K562 treated with DMSO at 1 percent for 4 hours (cell line): Measurements from ENCODE around the gene RAB7A. TPM values are rescaled to one million over a fixed set of nuclear protein-coding genes. Genes with fewer than 3 reads are reported as not detected.

Source experiments
- total RNA-seq: library from RNA; unstranded; fragments of 300-600 nt; gene quantifications from 2 replicates; pipeline ENCODE4 v1.2.3, GENCODE V29; 2022; ENCODE audit not compliant: insufficient read depth

The RAB7A gene
- total RNA-seq, result 126 and 143 TPM in 2 replicates

DNA sequence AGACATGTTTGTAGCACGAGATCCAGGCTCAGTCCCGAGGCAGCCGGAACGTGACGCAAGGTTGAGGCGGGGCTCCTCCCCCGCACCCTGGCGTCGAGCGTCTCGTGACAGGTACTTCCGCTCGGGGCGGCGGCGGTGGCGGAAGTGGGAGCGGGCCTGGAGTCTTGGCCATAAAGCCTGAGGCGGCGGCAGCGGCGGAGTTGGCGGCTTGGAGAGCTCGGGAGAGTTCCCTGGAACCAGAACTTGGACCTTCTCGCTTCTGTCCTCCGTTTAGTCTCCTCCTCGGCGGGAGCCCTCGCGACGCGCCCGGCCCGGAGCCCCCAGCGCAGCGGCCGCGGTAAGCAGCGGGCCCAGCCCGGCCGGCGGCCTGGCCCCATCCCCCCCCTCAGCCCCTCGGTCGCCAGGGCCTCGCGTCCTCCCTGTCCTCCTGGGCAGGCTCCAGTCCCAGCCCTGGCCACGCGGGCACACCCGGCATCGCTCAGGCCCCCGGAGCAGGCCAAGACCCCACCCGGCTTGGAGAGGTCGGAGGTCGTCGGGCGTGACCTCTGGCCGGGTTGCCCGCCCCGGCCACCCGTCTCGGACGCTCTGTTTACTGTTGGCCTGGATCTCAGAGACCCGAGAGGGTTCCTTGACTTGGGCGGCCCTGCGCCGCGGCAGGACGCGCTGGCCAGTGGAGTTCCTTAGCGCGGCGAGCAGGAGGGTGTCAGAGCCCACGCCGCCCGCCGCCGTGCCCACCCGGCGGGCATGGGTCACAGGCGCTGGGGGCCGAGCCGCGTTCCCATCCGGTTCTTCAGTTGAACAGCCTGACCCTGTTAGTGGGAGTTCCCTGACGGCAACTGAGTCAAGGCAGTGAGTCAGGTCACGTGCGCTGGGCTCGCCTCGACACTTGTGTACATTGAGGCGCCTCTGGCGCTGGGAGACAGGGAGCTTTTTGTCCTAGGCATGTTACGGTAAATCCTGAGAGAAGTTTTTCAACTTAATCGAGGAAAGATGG is at the start of gene RAB7A:
Gene RAB7A (plus strand): TSS at position 161 of the 994 bp plus-strand sequence. CDS start 69,185 bp downstream, outside the sequence.

Other genes starting within 250 kb of the RAB7A start
- gene GATA2, start 233.0 kb upstream of the RAB7A start, total RNA-seq, result 76.1 and 89.7 TPM in 2 replicates
- 177 and 185 TPM in 2 replicates for gene RPN1, start 75.4 kb upstream of the RAB7A start, total RNA-seq
- gene ACAD9, start 153.4 kb downstream of the RAB7A start, total RNA-seq, result 13.5 and 15.9 TPM in 2 replicates